Uterus (tissue), 4 donors: Measurements from ENCODE around the gene C3orf18. TPM values are rescaled to one million over a fixed set of nuclear protein-coding genes. Genes with fewer than 3 reads are reported as not detected.

Experiments used
- DNase-seq, 2 donors: peaks; one replicate each; pipeline ENCODE4 v3.0.0-alpha.2; 2019 to 2020
- H3K27ac ChIP-seq, 2 donors: fragments of 200-600 bp; sonication (generic); 1 replicate in 1 of 2; 2 replicates in 1 of 2; pipeline ENCODE4 v1.5.1; 2016 to 2018
- H3K27me3 ChIP-seq, 2 donors: fragments of 200-600 bp; sonication (generic); one replicate each; pipeline ENCODE4 v1.5.1; 2018 to 2019; ENCODE audit warnings: control low read depth in 1 of 2
- H3K36me3 ChIP-seq, 2 donors: fragments of 200-600 bp; sonication (generic); one replicate each; pipeline ENCODE4 v1.5.1; 2019; ENCODE audit warnings: control low read depth in 1 of 2
- H3K4me1 ChIP-seq, 2 donors: fragments of 200-600 bp; sonication (generic); one replicate each; pipeline ENCODE4 v1.5.1; 2018 to 2019; ENCODE audit warnings: control low read depth in 1 of 2
- H3K4me3 ChIP-seq, 2 donors: fragments of 200-600 bp; sonication (generic); 1 replicate in 1 of 2; 2 replicates in 1 of 2; pipeline ENCODE4 v1.5.1; 2018 to 2019; ENCODE audit warnings: mild to moderate bottlenecking in 1 of 2
- H3K9me3 ChIP-seq, 2 donors: fragments of 200-600 bp; sonication (generic); one replicate each; pipeline ENCODE4 v1.5.1; 2019; ENCODE audit warnings: control low read depth in 1 of 2
- CTCF ChIP-seq, 4 experiments: fragments of 200-600 bp in 2 of 4; fragments of 450-650 bp in 2 of 4; sonication (generic) in 2 of 4; IDR thresholded peaks; one replicate each; pipeline ENCODE4 v1.5.1; 2016 to 2019; ENCODE audit warnings: antibody characterized with exemption in 4 of 4, mild to moderate bottlenecking in 2 of 4, moderate library complexity in 1 of 4
- POLR2A ChIP-seq, 2 donors: fragments of 450-650 bp; IDR thresholded peaks; one replicate each; pipeline ENCODE4 v1.6.1; 2016; ENCODE audit warnings: antibody characterized with exemption in 2 of 2, mild to moderate bottlenecking in 1 of 2, moderate library complexity in 1 of 2
- intact Hi-C: fragments of 100-400 bp; cut with DNase I; formaldehyde crosslinking; loops from one replicate; pipeline ENCODE4 v1.15.1; 2023; ENCODE audit warnings: low total_unique reads
- total RNA-seq, 4 donors: library from RNA; depleted of rRNA in 3 of 4; stranded (reverse); fragments of >200 nt in 3 of 4; gene quantifications; one replicate each; pipeline versions ENCODE4 v1.1.0 to v1.2.4, GENCODE V29; 2014 to 2023
- donor health status: DM: yes; HTN: yes; CAD: no.

The C3orf18 gene
- total RNA-seq, 4 donors from 2014 or later: 7.1 to 21.0 (median 20.7) TPM

GRCh38 chr3:50588759-50589433, 21.3 kb upstream of the C3orf18 start:
- Histone ChIP-seq H3K36me3 (no peaks in the 10 kb centered on the region), H3K27ac (no peak overlapping the region), H3K4me3 (no peak overlapping the region), H3K9me3 (no peaks in the 10 kb centered on the region), H3K27me3 (no peaks in the 10 kb centered on the region), H3K4me1 (no peaks in the 10 kb centered on the region)
- intact Hi-C loops: no loop called here
- TF ChIP-seq POLR2A (IDR thresholded peaks at IDR 0.05) (no peak), CTCF (IDR thresholded peaks at IDR 0.05) (no peak)
- DNase-seq: no peak

DNA sequence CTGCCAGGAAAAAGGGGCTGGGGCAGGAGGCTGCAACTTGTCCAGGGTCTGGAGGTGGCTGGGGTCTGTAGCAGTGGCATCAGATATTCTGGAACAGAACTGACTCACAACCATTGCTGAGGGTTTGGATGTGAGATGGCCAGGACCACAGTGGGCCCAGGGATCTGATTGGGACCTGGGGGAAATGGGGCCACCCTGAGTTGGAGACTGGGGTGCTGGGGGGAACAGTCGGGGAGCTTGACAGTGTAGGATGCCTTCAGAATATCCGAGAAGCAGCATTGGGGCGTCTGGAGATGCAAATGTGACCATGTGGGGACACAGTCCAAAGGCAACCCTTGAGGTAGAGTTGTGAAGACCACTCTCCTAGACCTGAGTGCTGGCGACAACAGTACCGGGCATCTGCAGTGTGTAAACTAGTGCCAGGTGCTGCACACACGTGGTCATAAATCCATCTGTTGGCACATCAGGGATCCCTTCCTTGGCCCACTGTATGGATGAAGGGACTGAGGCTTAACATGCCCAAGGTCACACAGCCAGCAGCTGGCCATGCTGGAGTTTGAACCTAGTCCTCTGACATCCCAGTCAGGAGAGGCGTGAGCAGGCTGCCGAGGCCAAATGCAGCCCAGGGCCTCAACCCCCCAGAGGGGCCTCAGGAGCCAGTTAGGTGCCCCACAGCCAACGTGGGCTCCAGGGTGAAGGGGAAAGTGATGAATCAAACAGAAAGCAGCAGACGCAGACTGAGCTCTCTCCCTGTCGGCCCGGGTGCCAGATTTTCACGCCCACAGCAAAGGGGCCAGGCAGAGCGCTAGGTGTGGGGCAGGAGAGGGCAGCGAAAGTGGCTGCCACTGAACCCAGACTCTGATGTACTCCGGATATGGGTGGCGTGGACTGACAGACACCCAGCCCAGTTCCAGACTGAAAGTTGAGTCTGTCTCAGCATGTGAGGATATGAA, 20.5 kb upstream of the C3orf18 start:
- Histone ChIP-seq H3K36me3 (no peaks in the 10 kb centered on the region), H3K27ac (no peak overlapping the region), H3K27me3 (no peaks in the 10 kb centered on the region), H3K9me3 (no peaks in the 10 kb centered on the region), H3K4me3 (no peak overlapping the region), H3K4me1 (no peaks in the 10 kb centered on the region)
- TF ChIP-seq POLR2A (IDR thresholded peaks at IDR 0.05) (no peak), CTCF (IDR thresholded peaks at IDR 0.05) (no peak)
- no peak for DNase-seq
- intact Hi-C loops: no loop called here

GRCh38 chr3:50587373-50587772, 19.8 kb upstream of the C3orf18 start:
- Histone ChIP-seq H3K4me1 (no peaks in the 10 kb centered on the region), H3K27ac (no peak overlapping the region), H3K4me3 (no peak overlapping the region), H3K36me3 (no peaks in the 10 kb centered on the region), H3K27me3 (no peaks in the 10 kb centered on the region), H3K9me3 (no peaks in the 10 kb centered on the region)
- DNase-seq: no peak
- TF ChIP-seq CTCF (IDR thresholded peaks at IDR 0.05) (no peak), POLR2A (IDR thresholded peaks at IDR 0.05) (no peak)
- intact Hi-C loops: no loop called here

DNA sequence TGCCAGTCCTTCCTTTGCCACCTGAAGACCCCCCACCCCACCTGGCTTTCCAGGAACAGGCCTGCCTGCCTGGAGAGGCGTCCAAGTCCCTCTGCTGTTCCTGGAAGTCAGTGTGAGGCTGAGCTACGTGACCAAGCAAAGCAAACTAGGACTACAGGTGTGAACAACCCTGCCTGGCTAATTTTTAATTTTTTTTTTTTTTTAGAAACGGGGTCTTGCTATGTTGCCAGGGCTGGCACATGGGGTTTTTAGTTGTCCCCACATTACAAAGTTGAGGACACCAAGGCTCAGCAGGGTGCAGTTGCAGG, 19.2 kb upstream of the C3orf18 start:
- intact Hi-C loops: no loop called here
- H3K27ac ChIP-seq: no peak overlapping the region
- H3K4me1 ChIP-seq: no peaks in the 10 kb centered on the region
- TF ChIP-seq POLR2A (IDR thresholded peaks at IDR 0.05): no peak
- no peak for TF ChIP-seq CTCF (IDR thresholded peaks at IDR 0.05)
- no peak overlapping the region for H3K4me3 ChIP-seq
- no peaks in the 10 kb centered on the region for H3K27me3 ChIP-seq
- H3K9me3 ChIP-seq: no peaks in the 10 kb centered on the region
- DNase-seq: no peak
- no peaks in the 10 kb centered on the region for H3K36me3 ChIP-seq
